Measurements from ENCODE around the gene FAM83D. TPM values are rescaled to one million over a fixed set of nuclear protein-coding genes. Genes with fewer than 3 reads are reported as not detected.
A peak's percentile ranks its signal among the peaks of the same experiment; 100 is the strongest.

FAM83D gene
- total and polyA plus RNA-seq, 2 donors from 2014 or later = 0.79 to 1.2 TPM

GRCh38 chr20:38888059-38888831 is 38.0 kb upstream of the FAM83D start:
- Histone ChIP-seq H3K36me3 (ENCODE audit: control insufficient read depth in 2 of 3, insufficient read depth in 3 of 3, low read length in 3 of 3) (peaks cover 0 to 4% (median 0%) of the 10 kb centered on the region in 3 donors), H3K9ac (ENCODE audit: low read length in 3 of 3) (no peak overlapping the region), H3K4me1 (ENCODE audit: control insufficient read depth in 2 of 3, insufficient read depth in 2 of 3, low read depth in 1 of 3, low read length in 3 of 3) (peaks cover 0 to 24% (median 24%) of the 10 kb centered on the region in 3 donors), H3K27ac (ENCODE audit: low read depth in 2 of 2, low read length in 2 of 2) (peak overlapping the region; percentile 11 to 72), H3K9me3 (ENCODE audit: control insufficient read depth in 2 of 3, insufficient read depth in 1 of 3, low read length in 3 of 3) (no peaks in the 10 kb centered on the region), H3K4me3 (ENCODE audit: low read length in 3 of 3) (no peak overlapping the region), H3K27me3 (ENCODE audit: control insufficient read depth, insufficient read depth, low read length) (no peaks in the 10 kb centered on the region)
- DNase-seq (no peak), FAIRE-seq (no peak)
- intact Hi-C loops (cut with DNase I) = no loop called here
- TF ChIP-seq CTCF (IDR thresholded peaks at IDR 0.05; ENCODE audit: borderline replicate concordance, extremely low read depth, insufficient read depth) = no peak

DNA sequence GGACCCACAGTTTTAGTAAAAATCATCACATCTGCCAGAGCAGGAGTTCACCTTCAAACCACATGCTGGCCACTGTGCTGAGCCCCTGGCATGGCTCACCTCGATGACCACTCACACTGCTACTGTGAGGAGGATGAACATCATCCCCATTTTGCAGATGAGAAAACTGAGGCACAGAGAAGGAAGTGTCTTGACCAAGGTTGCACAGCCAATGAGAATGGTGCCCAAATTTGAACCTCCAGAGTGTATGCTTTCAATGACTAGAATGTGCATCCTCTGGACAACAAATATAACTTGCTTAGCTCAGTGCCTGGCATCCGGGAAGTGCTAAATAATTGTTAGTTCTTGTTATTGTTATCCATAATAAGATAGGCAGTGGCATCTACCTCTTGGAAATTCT is 37.2 kb upstream of the FAM83D start:
- H3K4me3 ChIP-seq (ENCODE audit: low read length in 3 of 3) = no peak overlapping the region
- H3K9ac ChIP-seq (ENCODE audit: low read length in 3 of 3) = no peak overlapping the region
- DNase-seq (no peak), FAIRE-seq (no peak)
- no peak overlapping the region for H3K27ac ChIP-seq (ENCODE audit: low read depth in 2 of 2, low read length in 2 of 2)
- H3K27me3 ChIP-seq (ENCODE audit: control insufficient read depth, insufficient read depth, low read length) = no peaks in the 10 kb centered on the region
- H3K36me3 ChIP-seq (ENCODE audit: control insufficient read depth in 2 of 3, insufficient read depth in 3 of 3, low read length in 3 of 3) = peaks cover 0 to 4% (median 0%) of the 10 kb centered on the region in 3 donors
- H3K4me1 ChIP-seq (ENCODE audit: control insufficient read depth in 2 of 3, insufficient read depth in 2 of 3, low read depth in 1 of 3, low read length in 3 of 3) = peaks cover 0 to 19% (median 16%) of the 10 kb centered on the region in 3 donors
- intact Hi-C loops (cut with DNase I) = no loop called here
- no peak for TF ChIP-seq CTCF (IDR thresholded peaks at IDR 0.05; ENCODE audit: borderline replicate concordance, extremely low read depth, insufficient read depth)
- H3K9me3 ChIP-seq (ENCODE audit: control insufficient read depth in 2 of 3, insufficient read depth in 1 of 3, low read length in 3 of 3) = no peaks in the 10 kb centered on the region

DNA sequence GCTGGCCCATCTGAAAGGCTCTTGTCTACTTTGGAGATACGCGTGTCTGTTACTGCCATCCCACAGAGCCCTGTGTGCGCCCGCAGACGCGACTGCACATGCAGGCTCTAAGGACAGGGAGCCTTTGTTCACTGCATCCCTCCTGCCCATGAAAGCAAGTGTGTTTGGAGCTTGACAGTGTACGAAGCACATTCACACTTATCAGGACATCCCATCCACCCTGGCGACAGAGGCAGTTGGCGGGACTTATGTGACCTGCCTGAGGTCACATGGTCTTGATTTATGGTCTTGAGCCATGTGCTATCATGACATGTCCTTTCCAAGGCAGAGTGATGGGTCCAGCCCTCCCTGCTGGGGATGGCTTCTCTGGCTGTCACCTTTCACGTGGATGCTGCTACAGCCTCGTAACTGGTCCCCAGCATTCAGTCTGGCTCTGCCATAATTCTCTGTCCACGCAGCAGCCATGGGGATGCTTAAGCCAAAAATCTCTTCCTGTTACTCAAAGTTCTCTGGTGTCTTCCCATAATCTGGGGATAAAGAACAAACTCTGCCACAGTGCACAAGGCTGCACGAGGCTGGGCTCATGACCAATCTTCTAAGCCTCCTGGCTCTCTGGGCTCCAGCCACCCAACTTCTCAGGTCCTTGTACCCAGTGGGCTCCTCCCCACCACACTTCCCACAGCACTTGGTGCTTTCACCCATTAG is 36.3 kb upstream of the FAM83D start:
- Histone ChIP-seq H3K4me3 (ENCODE audit: low read length in 3 of 3) (no peak overlapping the region), H3K9me3 (ENCODE audit: control insufficient read depth in 2 of 3, insufficient read depth in 1 of 3, low read length in 3 of 3) (no peaks in the 10 kb centered on the region), H3K27ac (ENCODE audit: low read depth in 2 of 2, low read length in 2 of 2) (no peak overlapping the region), H3K9ac (ENCODE audit: low read length in 3 of 3) (no peak overlapping the region), H3K36me3 (ENCODE audit: control insufficient read depth in 2 of 3, insufficient read depth in 3 of 3, low read length in 3 of 3) (peaks cover 0 to 4% (median 0%) of the 10 kb centered on the region in 3 donors), H3K27me3 (ENCODE audit: control insufficient read depth, insufficient read depth, low read length) (no peaks in the 10 kb centered on the region), H3K4me1 (ENCODE audit: control insufficient read depth in 2 of 3, insufficient read depth in 2 of 3, low read depth in 1 of 3, low read length in 3 of 3) (peaks cover 0 to 16% (median 15%) of the 10 kb centered on the region in 3 donors)
- FAIRE-seq (no peak), DNase-seq (no peak)
- intact Hi-C loops (cut with DNase I) = no loop called here
- TF ChIP-seq CTCF (IDR thresholded peaks at IDR 0.05; ENCODE audit: borderline replicate concordance, extremely low read depth, insufficient read depth) = no peak
